ENCODE data around the gene SPATA19. TPM values are rescaled to one million over a fixed set of nuclear protein-coding genes. Genes with fewer than 3 reads are reported as not detected.

Gene SPATA19
- total RNA-seq, 1 donor from 2014 or later = not detected

DNA sequence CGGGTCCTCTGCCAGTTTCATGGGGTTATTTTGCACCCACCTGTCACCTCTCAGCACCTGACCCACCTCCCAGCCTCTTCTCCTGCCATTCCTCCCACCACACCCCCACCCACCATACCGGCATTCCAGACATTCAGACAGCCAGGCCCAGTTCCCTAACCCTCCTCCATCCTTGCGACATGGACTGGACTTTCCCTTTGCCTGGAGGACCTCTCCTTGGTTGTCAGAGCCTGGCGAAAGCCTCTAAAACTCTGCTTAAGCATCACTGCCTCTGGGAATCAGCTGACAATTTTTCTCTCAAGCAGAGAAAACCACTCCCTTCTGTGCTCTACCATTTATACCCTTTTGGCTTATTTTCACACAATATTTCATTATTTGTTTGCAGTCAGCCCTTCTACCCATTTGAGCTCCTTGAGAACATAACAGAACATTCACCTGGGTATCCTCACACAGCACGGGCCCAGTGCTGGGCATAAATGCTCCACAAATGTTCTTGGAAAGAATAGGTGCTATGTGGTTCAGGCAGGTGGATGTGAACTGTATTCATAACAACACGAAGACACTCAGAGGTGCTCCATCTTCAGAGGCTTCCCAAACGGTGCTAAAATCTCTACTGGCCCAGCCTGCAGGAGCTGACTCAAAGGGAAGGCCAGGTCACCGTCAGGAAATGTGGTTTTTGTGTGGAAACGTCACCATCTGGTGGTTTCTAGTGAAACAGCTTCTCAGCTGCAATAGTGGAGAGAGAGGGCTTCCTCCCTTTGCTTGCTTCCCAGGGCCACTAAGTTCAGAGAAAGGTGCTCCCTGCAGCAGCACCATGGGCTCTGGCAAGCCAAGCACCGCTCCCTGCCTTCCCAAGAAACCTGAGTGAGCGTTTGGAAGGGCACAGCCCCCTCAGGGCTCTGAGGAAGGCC lies 10.4 kb downstream of the SPATA19 start:
- Histone ChIP-seq H3K4me3 (ENCODE audit: low read depth, low read length) (no peak overlapping the region), H3K27me3 (ENCODE audit: control insufficient read depth, insufficient read depth, low read length) (no peaks in the 10 kb centered on the region), H3K36me3 (ENCODE audit: control insufficient read depth, insufficient read depth, low read length) (no peaks in the 10 kb centered on the region)
- TF ChIP-seq, protein P1, sequence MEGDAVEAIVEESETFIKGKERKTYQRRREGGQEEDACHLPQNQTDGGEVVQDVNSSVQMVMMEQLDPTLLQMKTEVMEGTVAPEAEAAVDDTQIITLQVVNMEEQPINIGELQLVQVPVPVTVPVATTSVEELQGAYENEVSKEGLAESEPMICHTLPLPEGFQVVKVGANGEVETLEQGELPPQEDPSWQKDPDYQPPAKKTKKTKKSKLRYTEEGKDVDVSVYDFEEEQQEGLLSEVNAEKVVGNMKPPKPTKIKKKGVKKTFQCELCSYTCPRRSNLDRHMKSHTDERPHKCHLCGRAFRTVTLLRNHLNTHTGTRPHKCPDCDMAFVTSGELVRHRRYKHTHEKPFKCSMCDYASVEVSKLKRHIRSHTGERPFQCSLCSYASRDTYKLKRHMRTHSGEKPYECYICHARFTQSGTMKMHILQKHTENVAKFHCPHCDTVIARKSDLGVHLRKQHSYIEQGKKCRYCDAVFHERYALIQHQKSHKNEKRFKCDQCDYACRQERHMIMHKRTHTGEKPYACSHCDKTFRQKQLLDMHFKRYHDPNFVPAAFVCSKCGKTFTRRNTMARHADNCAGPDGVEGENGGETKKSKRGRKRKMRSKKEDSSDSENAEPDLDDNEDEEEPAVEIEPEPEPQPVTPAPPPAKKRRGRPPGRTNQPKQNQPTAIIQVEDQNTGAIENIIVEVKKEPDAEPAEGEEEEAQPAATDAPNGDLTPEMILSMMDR (IDR thresholded peaks at IDR 0.05; ENCODE audit: insufficient read depth, low read length, severe bottlenecking) = peak; percentile 79
- DNase-seq (ENCODE audit: low read depth) = peak; percentile 67
- FAIRE-seq = no peak

DNA sequence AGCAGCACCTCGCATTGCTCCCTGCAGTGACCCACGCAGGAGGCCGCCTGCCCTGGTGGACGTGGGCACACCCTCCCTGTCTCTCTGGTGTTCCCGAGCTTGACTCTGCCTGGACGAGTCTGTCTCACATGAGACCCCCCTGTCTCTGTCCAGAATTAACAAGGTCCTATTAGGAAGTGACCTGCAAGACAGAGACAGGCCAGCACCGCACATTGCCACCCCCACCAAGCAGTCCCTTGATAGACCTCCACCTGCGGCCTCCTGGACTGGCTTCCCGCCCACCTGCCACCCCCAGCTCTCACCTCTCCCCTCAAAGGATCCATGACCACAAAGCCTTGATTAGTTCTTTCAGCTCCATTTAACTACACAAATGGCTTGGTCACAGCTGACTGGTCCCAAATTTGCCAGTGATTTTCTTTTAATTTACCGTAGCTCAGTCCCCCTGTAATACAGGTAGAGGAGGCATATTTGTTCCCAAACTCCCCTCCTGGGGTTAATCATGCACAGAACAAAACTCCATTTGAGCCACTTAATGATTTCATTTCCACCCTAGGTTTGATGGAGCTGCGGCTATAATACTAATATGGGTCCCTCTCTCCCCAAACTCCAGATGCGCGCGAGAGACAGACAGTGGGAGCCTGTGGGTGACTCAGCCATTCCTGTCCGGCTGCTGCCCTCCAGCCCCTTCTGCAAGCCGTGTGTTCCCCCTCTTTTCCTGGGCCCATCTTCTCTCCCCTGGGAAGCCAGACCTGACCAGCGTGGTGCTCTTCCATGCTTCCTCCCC lies 11.2 kb downstream of the SPATA19 start:
- H3K27me3 ChIP-seq (ENCODE audit: control insufficient read depth, insufficient read depth, low read length) = no peaks in the 10 kb centered on the region
- FAIRE-seq (no peak), DNase-seq (ENCODE audit: low read depth) (no peak)
- no peaks in the 10 kb centered on the region for H3K36me3 ChIP-seq (ENCODE audit: control insufficient read depth, insufficient read depth, low read length)
- TF ChIP-seq, protein P1 (IDR thresholded peaks at IDR 0.05; ENCODE audit: insufficient read depth, low read length, severe bottlenecking) = no peak
- no peak overlapping the region for H3K4me3 ChIP-seq (ENCODE audit: low read depth, low read length)

DNA sequence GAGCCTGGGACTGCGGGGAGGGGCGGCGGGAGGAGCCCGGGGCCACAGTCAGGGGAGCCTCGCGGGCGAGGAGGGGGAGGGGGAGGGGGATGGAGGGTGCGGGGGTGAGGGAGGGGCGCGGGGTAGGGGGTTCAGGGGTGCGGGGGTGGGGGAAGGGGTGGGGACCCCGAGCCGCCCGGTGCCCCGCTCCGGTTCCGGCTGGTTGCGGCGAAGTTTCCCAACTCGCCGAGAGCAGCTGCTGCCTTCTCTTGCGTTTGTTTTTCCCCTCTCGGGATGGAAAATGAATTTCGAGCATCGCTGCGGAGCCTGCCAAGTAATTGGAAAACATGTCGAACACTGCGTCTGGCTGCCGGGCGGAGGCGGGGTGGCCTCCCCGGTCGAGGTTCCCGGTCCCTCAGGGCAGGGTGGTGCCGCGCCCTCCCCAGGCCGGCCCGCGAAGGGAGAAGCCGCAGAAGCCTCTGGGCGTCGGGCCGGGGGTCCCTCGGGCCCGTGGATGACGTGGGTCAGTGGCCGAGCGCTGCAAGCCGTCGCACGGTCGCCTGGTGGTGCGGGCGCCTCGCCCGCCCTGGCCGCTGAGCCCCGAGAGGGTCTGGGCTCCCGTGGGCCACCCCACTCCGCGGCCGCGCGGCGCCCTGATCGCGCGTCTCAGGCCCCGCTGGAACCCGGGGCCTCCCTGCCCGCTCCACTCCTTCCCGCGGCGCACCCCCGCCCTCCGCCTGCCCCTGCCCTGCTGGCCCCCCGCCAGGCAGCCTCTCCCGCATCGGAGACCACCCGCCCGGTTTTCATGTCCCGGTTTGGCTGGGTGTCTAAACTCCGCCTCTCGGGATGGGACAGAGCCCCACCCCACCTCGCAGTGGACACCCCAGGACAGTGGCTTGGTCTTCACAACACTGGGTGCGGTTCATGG lies 12.1 kb downstream of the SPATA19 start:
- no peaks in the 10 kb centered on the region for H3K27me3 ChIP-seq (ENCODE audit: control insufficient read depth, insufficient read depth, low read length)
- no peaks in the 10 kb centered on the region for H3K36me3 ChIP-seq (ENCODE audit: control insufficient read depth, insufficient read depth, low read length)
- FAIRE-seq = no peak
- TF ChIP-seq, protein P1 (IDR thresholded peaks at IDR 0.05; ENCODE audit: insufficient read depth, low read length, severe bottlenecking) = no peak
- DNase-seq (ENCODE audit: low read depth) = no peak
- no peak overlapping the region for H3K4me3 ChIP-seq (ENCODE audit: low read depth, low read length)

DNA sequence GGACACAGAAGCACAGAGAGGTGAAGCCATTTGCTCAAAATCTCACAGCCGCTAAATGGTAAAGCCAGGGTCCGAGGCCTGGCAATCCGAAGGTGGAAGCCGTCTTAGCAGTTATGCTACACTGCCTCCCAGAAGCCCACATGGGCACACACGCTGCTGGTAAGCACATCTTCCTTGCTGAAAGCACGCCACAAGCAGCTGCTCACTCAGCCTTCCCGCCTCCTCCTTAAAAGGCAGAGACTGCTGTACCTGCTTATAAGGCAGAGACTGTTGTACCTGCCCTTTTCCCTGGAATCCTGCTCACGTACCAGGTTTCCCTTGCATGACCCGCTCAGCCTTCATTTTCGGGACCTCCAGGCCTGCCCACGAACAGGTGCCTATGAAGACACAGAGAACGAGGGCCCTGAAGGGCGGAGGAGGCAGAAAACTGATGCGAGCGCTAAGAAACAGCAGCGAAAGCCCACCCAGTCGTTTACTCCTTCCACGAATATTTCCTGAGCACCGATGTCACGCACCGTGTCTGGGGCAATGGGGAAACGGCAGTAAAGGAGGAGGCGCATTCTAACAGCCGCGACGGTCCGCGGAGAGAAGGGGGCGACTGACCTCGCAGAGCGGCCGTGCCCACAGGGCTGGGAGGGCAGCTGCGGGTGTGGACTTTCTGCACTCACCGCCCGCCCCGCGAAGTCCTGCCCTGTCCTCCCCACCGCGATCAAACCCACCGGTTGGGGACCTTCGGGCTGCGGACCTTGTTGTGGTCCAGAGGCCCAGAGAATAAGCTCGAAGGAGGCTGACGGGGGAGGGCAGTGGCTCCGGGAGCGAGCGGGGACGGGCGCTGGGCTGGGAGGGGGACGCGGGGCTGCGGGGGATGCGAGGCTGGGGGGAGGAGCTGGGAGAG lies 13.0 kb downstream of the SPATA19 start:
- TF ChIP-seq, protein P1 (IDR thresholded peaks at IDR 0.05; ENCODE audit: insufficient read depth, low read length, severe bottlenecking) = no peak
- Histone ChIP-seq H3K36me3 (ENCODE audit: control insufficient read depth, insufficient read depth, low read length) (no peaks in the 10 kb centered on the region), H3K27me3 (ENCODE audit: control insufficient read depth, insufficient read depth, low read length) (no peaks in the 10 kb centered on the region), H3K4me3 (ENCODE audit: low read depth, low read length) (no peak overlapping the region)
- no peak for FAIRE-seq
- no peak for DNase-seq (ENCODE audit: low read depth)

Data from bronchial epithelial cell (primary cell).